AG04449 (cell line): Measurements from ENCODE around the gene DCDC2.

Source experiments
- CTCF ChIA-PET: fragments of 350-600 bp; formaldehyde crosslinking; extraction: SDS; loops from one replicate; lab custom pipeline; 2021; ENCODE audit warnings: antibody characterized with exemption; lab: Yijun Ruan, JAX
- POLR2A ChIA-PET: fragments of 400-600, 350-600 bp; formaldehyde crosslinking; extraction: SDS; loops from one replicate; lab custom pipeline; 2020; ENCODE audit warnings: antibody characterized with exemption, inconsistent platforms; lab: Yijun Ruan, JAX
- DNase-seq: peaks from one replicate; pipeline ENCODE4 v3.0.0-alpha.2; 2010; ENCODE audit warnings: low read depth, low spot score
- H3K4me3 ChIP-seq: 2 replicates; pipeline ENCODE4 v1.5.1; 2011; ENCODE audit warnings: low read depth, mild to moderate bottlenecking, control low read depth, low read length
- TF ChIP-seq, protein P1 (sequence below): IDR thresholded peaks from one replicate; pipeline ENCODE4 v1.5.1; 2011; ENCODE audit warnings: mild to moderate bottlenecking, moderate library complexity, low read length, control low read depth, inconsistent platforms; ENCODE audit not compliant: insufficient read depth; ENCODE audit errors: missing control alignments

Gene DCDC2

DNA sequence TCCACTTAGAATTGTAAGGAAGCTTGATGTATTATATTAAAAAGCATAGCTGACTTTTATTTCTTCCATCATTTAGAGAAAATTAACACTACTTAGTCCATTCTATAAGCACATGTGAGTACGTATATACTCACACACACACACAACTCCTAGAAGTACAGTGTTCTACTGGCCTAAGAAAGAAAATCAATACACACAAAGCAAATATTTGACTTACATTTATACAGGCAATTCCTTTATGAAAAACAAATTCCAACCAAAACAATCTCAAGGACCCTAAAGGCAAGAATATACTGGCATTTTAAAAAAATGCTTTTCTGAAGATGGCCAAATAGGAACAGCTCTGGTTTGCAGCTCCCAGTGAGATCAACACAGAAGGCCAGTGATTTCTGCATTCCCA, 160.0 kb downstream of the DCDC2 start:
- H3K4me3 ChIP-seq, result no peak overlapping the region
- no peak for DNase-seq
- CTCF ChIA-PET, result no interaction called here
- POLR2A ChIA-PET, result no interaction called here
- TF ChIP-seq, protein P1, sequence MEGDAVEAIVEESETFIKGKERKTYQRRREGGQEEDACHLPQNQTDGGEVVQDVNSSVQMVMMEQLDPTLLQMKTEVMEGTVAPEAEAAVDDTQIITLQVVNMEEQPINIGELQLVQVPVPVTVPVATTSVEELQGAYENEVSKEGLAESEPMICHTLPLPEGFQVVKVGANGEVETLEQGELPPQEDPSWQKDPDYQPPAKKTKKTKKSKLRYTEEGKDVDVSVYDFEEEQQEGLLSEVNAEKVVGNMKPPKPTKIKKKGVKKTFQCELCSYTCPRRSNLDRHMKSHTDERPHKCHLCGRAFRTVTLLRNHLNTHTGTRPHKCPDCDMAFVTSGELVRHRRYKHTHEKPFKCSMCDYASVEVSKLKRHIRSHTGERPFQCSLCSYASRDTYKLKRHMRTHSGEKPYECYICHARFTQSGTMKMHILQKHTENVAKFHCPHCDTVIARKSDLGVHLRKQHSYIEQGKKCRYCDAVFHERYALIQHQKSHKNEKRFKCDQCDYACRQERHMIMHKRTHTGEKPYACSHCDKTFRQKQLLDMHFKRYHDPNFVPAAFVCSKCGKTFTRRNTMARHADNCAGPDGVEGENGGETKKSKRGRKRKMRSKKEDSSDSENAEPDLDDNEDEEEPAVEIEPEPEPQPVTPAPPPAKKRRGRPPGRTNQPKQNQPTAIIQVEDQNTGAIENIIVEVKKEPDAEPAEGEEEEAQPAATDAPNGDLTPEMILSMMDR, result no peak

DNA sequence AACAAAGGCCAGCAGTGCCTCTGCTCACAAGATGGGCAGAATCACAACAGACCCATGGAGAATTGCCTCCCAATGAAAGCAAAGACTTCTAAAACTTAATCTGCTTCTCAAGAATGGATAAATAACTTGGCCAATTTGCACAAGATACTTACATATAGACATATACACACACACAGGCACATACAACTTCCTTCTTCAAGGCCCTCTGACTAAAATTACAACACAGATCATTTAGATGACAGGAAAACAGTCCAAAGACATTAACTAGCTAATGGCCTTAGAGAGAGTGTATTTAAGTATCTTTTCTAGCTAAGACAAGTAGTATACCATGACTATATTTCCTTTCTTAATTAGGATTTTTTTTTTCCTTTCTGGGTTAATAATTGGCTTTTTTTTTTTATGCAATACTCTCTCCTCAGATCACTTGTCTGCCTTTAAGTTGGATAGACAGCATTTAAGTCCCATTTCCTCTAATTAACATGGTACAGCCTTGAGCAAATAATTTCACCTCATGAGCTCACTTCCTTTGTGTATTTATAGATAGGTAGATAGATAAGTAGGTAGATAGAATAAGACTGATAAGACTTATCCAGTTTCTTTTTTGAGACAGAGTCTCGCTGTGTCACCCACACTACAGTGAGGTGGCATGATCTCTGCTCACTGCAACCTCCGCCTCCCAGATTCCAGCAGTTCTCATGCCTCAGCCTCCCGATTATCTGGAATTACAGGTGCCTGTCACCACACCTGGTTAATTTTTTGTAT, 161.8 kb downstream of the DCDC2 start:
- H3K4me3 ChIP-seq, result no peak overlapping the region
- TF ChIP-seq, protein P1, result no peak
- DNase-seq, result no peak
- ChIA-PET CTCF (no interaction called here), POLR2A (no interaction called here)

DNA sequence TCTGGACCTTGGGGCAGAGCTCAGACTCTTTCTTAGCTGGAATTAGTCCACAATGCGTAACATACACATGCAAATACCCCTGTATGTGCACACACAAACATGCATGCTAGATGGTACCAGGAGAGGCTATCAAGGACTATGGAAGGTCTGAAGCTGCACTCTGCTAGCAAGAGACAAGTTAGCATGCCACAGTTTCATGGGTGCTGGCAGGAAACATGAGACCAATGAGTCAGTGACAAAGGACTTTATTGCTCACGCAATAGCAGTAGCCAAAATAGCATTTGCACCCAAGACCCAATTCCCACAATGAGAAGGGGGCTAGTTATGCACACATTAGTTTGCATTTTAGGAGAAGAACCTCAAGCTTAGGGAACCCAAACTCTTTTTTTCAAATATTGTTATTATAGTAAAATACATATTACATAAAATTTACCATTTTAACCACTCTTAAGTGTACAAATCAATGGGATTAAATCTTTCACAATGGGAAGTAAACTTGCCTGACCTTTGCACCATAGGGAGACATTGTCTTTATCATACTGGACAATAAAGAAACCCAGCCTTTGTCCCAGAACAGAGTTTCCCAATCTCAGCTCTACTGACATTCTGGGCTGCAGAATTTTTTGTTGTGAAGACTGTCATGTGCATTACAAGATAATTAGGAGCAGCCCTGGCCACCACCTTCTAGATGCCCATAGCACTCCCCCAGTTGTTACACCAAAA, 162.7 kb downstream of the DCDC2 start:
- DNase-seq, result no peak
- POLR2A ChIA-PET, result no interaction called here
- TF ChIP-seq, protein P1, result no peak
- no peak overlapping the region for H3K4me3 ChIP-seq
- CTCF ChIA-PET, result no interaction called here

DNA sequence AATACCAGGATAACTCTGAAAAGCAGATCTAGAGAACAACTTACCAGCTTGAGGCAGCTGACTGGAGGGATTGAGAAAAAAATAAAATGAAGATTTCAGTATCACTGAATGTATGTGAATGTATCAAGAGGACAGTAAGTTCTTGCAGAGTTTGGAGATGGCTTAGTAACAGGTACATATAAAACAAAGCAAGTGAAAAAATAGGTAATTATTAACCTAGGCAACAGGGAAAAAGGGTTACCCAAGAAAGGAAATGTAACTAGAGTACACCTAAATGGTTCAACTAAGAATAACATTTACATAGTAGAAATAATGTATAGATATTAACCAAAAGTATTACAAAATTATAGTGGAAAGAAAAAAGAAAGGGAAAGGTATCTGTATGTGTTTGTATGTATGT, 164.5 kb downstream of the DCDC2 start:
- no peak overlapping the region for H3K4me3 ChIP-seq
- TF ChIP-seq, protein P1, result no peak
- CTCF ChIA-PET, result no interaction called here
- POLR2A ChIA-PET, result no interaction called here
- no peak for DNase-seq

DNA sequence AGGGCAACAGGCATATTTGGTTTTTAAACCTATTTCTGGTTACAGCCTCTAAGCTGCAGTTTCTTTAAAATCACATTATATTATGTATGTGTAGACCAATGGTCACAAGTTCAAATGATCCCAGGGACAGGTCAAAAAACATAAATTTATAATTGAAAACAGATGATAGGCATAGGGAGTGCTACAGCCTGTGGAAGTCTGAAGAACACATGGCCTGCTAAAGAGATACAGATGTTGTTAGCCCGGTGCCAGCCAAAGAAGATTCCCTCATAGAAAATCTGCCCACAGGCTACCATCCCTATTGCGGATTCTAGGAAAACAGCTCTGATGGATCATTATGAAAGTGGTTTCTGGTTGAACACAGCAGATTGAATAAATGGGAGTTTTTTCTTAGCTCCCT, 166.5 kb downstream of the DCDC2 start:
- TF ChIP-seq, protein P1, result no peak
- no peak overlapping the region for H3K4me3 ChIP-seq
- ChIA-PET POLR2A (no interaction called here), CTCF (interaction anchor here (1.5 kb wide), 1 partner anchor 14 kb away, joined by 5 read pairs; no protein-coding TSS in a partner anchor)
- DNase-seq, result no peak

DNA sequence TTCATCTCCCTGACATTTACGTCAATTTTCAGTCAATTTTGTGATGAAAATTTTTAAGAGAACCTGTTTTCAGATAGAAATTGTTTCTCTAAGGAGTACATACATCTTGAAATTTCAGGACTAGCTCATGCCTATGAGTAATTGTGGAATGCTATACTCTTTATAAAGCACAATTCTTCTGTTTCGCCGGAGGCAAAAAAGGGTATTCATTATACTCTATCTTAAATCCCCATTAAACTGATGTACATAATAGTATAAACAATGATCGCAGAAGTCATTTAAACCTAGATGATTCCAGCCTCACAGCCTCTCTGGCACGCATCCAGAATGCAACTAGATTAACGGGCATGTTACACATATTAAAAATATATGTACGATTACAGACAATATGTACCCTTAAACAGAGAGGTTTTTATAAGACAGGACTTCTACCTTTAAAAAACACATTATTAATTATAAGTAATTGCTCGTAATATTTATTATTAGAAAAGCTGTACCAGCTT, 169.2 kb downstream of the DCDC2 start:
- TF ChIP-seq, protein P1, result no peak
- ChIA-PET CTCF (no interaction called here), POLR2A (no interaction called here)
- H3K4me3 ChIP-seq, result no peak overlapping the region
- no peak for DNase-seq
